Measurements from ENCODE around the gene FTH1.
"Not testable (repeated sequence)": the region's sequence is repeated elsewhere in the genome, so short reads cannot be mapped to it uniquely, and the experiment has no call there.

Gene FTH1

GRCh38 chr11:61967116-61967923 lies at the start of gene FTH1:
TSS of gene FTH1 (minus strand) at chr11:61967634. CDS start at chr11:61967425, 209 bp downstream.
- DNase-seq: peak; percentile 65

- no peak for DNase-seq
Measured at GRCh38 chr11:62015615-62016014, 48.2 kb upstream of the FTH1 start.

GRCh38 chr11:62013537-62014476 lies 46.4 kb upstream of the FTH1 start:
- no peak for DNase-seq

- DNase-seq: no peak
Measured at GRCh38 chr11:62012832-62013461, 45.5 kb upstream of the FTH1 start.

GRCh38 chr11:62012451-62012831 lies 45.0 kb upstream of the FTH1 start:
- no peak for DNase-seq

- no peak for DNase-seq
Measured at GRCh38 chr11:62011881-62012280, 44.4 kb upstream of the FTH1 start.

GRCh38 chr11:62010935-62011528 lies 43.6 kb upstream of the FTH1 start:
- DNase-seq: no peak

- no peak for DNase-seq
Measured at GRCh38 chr11:62008193-62008592, 40.8 kb upstream of the FTH1 start.

GRCh38 chr11:62004473-62004872 lies 37.0 kb upstream of the FTH1 start:
- no peak for DNase-seq

GRCh38 chr11:62002283-62002682 lies 34.8 kb upstream of the FTH1 start:
- DNase-seq: not testable (repeated sequence)

GRCh38 chr11:62001450-62002191 lies 34.2 kb upstream of the FTH1 start:
- no peak for DNase-seq

- no peak for DNase-seq
Measured at GRCh38 chr11:62000539-62001446, 33.4 kb upstream of the FTH1 start.

GRCh38 chr11:61999141-61999975 lies 31.9 kb upstream of the FTH1 start:
- no peak for DNase-seq

- no peak for DNase-seq
Measured at GRCh38 chr11:61996933-61997332, 29.5 kb upstream of the FTH1 start.

GRCh38 chr11:61994981-61995380 lies 27.5 kb upstream of the FTH1 start:
- no peak for DNase-seq

GRCh38 chr11:61985869-61986268 lies 18.4 kb upstream of the FTH1 start:
- DNase-seq: no peak

GRCh38 chr11:61983419-61983818 lies 16.0 kb upstream of the FTH1 start:
- DNase-seq: no peak

- DNase-seq: no peak
Measured at GRCh38 chr11:61980783-61981541, 13.5 kb upstream of the FTH1 start.
